Right ventricle myocardium inferior (tissue), 1 donor: ENCODE data around the gene ARHGAP15. TPM values are rescaled to one million over a fixed set of nuclear protein-coding genes. Genes with fewer than 3 reads are reported as not detected.

Experiments
- ATAC-seq: fragments of 200-7000 bp; cut with Tn5 transposase; one replicate; pipeline ENCODE4 v1.9.1; 2020; ENCODE audit warnings: mild to moderate bottlenecking, moderate library complexity
- DNase-seq: peaks from one replicate; pipeline ENCODE4 v3.0.0; 2021; ENCODE audit errors: missing footprints
- intact Hi-C: fragments of 100-400 bp; cut with DNase I; formaldehyde crosslinking; loops from one replicate; pipeline ENCODE4 v1.11.0; 2022
- total RNA-seq: library from RNA; stranded (reverse); fragmentation: NEBNext Ultra II Directional; extraction: Animal tissue kit (Norgen Biotek cat#: 25700); gene quantifications from one replicate; pipeline ENCODE4 v1.2.1, GENCODE V29; 2021
- donor health status: DM: no; HTN: yes; CAD: no; lungs with severe emphysema.

ARHGAP15 gene
- total RNA-seq, 1 donor from 2014 or later, result 4.2 TPM

- DNase-seq (no peak), ATAC-seq (no peak)
- intact Hi-C loops, result no loop called here
Observed at GRCh38 chr2:143477714-143478443, 348.7 kb downstream of the ARHGAP15 start.

DNA sequence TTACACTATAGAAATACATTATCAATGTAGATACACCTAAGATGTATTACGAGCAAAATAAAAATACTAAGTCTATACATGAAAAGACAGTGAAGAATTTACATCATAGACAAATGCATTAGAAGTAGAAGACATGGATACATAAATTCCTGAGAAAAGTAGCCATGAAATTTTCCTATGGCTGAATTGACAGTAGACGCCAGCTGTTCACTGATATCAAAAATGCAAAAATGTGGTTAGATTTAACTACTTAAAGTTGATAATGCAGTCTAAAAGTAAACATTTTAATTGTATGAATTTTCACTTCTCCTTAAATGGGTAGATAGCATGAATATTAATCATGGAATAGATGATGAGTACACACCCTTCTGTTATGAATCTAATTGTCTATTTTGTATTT, 350.9 kb downstream of the ARHGAP15 start:
- intact Hi-C loops, result loop anchor here (5.0 kb wide), 1 partner anchor 48 kb away; no protein-coding TSS in a partner anchor
- ATAC-seq (no peak), DNase-seq (no peak)

GRCh38 chr2:143480601-143481236, 351.5 kb downstream of the ARHGAP15 start:
- intact Hi-C loops, result loop anchor here (5.0 kb wide), 1 partner anchor 48 kb away; no protein-coding TSS in a partner anchor
- DNase-seq (no peak), ATAC-seq (peak; percentile 51)

DNA sequence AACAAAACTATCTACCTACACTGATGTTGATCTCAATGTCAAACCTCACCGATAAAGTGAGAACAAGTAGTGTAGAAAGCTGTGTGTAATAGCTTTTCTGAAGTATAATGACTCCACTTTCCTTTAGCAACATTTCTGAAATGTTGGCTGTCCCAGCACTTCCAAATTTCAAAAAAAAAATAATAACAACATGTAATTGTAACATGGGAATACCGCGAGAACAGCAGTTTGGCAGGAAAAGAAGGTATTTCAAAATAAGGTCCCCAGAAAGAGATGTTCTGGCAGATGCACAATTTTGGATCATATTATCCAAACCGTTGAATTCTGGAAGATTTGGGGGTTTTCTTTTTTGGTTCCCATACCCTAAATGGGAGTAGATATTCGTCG, 352.0 kb downstream of the ARHGAP15 start:
- intact Hi-C loops, result loop anchor here (5.0 kb wide), 1 partner anchor 49 kb away; no protein-coding TSS in a partner anchor
- DNase-seq (no peak), ATAC-seq (peak; percentile 70)

DNA sequence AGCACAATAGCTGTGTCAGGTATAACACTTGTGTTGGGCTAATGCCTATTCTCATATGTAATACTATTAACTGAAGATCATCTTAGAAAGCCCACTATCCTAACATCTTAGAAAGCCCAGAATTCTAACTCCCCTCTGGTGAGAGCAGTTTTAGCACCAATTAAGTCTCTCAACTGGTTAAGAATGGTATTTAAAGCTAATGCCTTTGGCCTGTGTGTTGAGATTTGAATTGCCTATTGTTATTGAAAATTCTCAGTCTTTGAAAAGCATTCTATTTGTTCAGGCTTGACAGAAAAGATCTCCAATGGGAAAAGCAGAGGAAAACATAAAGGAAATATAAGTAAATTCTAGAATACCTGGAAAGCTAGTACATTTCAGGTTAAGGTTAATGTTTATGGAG, 352.5 kb downstream of the ARHGAP15 start:
- intact Hi-C loops, result loop anchor here (5.0 kb wide), 1 partner anchor 49 kb away; no protein-coding TSS in a partner anchor
- ATAC-seq (no peak), DNase-seq (no peak)

GRCh38 chr2:143482316-143482715, 353.1 kb downstream of the ARHGAP15 start:
- peak; percentile 75 for ATAC-seq
- intact Hi-C loops, result loop anchor here (5.0 kb wide), 1 partner anchor 50 kb away; no protein-coding TSS in a partner anchor
- DNase-seq, result no peak

- intact Hi-C loops, result loop anchor here (5.0 kb wide), 1 partner anchor 50 kb away; no protein-coding TSS in a partner anchor
- DNase-seq, result no peak
- peak; percentile 65 for ATAC-seq
Observed at GRCh38 chr2:143482771-143483170, 353.6 kb downstream of the ARHGAP15 start.

- no peak for ATAC-seq
- no peak for DNase-seq
- intact Hi-C loops, result no loop called here
Observed at GRCh38 chr2:143486976-143487375, 357.8 kb downstream of the ARHGAP15 start.

- intact Hi-C loops, result no loop called here
- ATAC-seq, result no peak
Observed at GRCh38 chr2:143489145-143489544, 359.9 kb downstream of the ARHGAP15 start.

GRCh38 chr2:143491131-143491530, 361.9 kb downstream of the ARHGAP15 start:
- intact Hi-C loops, result no loop called here
- DNase-seq, result no peak
- no peak for ATAC-seq

More at GRCh38 chr2:143489145-143489544, 359.9 kb downstream of the ARHGAP15 start:
- no peak for DNase-seq

DNA sequence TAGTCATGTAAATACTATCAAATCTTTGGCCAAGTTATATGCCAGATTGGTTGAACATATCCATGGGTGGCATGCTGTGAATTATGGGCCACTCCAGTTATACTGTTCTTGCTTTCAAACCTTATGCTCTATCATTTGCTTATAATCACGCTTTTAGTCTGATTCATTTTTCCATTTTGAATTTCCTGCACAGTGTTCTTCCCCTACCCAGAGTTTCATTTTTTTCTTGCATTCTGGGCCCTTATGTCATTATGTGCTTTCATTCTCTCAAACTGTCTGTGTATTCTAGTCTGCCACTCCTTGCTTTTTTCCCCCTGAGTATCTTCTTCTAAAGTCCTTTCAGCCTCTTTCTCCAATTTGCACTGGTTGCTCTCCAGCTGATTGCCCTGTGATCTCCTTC, 364.1 kb downstream of the ARHGAP15 start:
- DNase-seq (no peak), ATAC-seq (no peak)
- intact Hi-C loops, result no loop called here

DNA sequence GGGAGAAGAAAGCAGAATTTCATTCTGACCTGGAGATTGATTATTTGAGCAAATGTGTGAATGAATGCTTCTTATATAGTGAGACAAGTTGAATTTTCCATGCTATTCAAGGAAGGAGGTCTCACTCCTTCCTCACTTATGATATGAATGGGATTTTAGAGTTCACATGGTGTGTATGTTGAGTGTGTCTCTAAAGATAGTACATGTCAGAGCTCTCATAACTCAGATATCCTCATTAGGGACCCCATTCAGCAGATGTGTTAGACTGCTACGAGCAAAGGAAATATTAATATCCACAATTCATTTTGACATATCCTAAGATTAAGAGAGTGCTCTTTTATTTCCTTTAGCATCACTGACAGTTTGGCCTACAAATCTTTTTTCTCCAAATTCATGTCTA, 368.5 kb downstream of the ARHGAP15 start:
- DNase-seq (no peak), ATAC-seq (no peak)
- intact Hi-C loops, result no loop called here

DNA sequence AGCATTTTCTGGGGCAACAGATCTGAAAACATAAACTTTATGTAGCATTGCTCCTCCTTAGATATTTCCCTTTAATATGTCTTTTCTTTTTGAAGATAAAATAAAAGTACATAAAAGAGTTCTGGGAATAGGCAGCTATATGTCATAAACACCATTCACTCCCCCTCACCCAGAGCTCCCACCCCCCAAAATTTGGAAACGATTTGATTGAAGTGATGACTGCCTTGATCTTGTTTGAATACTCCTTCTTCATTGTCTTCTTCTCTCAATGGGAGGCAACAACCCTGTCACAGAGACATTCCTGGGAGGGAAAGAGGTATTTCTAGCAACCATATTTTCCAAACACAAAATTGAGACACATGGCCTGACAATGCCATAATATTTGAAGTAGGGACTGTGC, 369.3 kb downstream of the ARHGAP15 start:
- ATAC-seq, result no peak
- intact Hi-C loops, result no loop called here
- DNase-seq, result no peak

DNA sequence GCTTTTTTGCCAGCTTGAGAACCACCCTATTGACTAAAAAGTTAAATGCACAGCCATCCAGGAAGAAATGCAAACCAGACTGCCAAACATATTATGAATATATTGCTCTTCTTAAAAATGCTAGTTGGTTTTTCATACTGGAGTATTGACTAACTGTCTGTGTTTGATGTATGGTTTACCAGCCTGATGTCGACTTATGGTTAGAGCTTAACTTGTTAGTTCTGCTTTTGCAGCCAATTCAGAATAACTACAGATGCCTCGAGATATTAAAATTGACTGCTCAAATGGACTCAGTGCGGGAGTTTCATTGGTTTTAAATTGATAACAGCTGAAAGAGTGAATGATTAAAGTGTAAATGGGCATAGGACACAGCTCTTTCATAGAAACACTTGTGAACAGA, 369.8 kb downstream of the ARHGAP15 start:
- ATAC-seq (no peak), DNase-seq (no peak)
- intact Hi-C loops, result no loop called here

GRCh38 chr2:143501106-143501676, 372.0 kb downstream of the ARHGAP15 start:
- intact Hi-C loops, result no loop called here
- DNase-seq, result no peak

GRCh38 chr2:143503280-143503679, 374.1 kb downstream of the ARHGAP15 start:
- ATAC-seq (peak; percentile 57), DNase-seq (no peak)
- intact Hi-C loops, result no loop called here

More at GRCh38 chr2:143501106-143501676, 372.0 kb downstream of the ARHGAP15 start:
- no peak for ATAC-seq

GRCh38 chr2:143504397-143504796, 375.2 kb downstream of the ARHGAP15 start:
- intact Hi-C loops, result no loop called here
- no peak for DNase-seq
- peak; percentile 89 for ATAC-seq

GRCh38 chr2:143505542-143505941, 376.3 kb downstream of the ARHGAP15 start:
- ATAC-seq (no peak), DNase-seq (no peak)
- intact Hi-C loops, result no loop called here

DNA sequence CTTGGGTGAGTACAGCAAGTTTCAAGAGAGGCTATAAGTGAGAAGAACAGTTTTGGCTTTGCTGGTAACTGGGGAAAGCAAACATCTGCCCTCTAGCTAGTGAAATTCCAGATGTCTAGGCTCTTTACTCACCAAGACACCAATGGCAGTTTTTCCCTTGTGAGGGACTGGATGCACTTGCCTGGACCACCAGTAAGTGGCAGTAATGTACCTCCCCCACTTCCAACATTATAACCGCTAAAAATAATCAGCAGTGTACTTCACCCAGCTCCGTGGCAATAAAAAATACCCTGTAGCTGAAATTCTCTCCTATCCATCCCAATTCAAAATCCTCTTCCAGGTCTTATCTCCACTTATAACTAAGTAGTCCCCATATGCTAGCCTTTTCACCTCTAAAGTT, 383.9 kb downstream of the ARHGAP15 start:
- no peak for DNase-seq
- intact Hi-C loops, result no loop called here
- ATAC-seq, result peak; percentile 89

GRCh38 chr2:143514413-143514812, 385.2 kb downstream of the ARHGAP15 start:
- intact Hi-C loops, result no loop called here
- DNase-seq (no peak), ATAC-seq (no peak)
